GM21529 (cell line): ENCODE measurements around the gene HIVEP2.

Experiments used
- ATAC-seq: cut with Tn5 transposase; IDR thresholded peaks from one replicate; pipeline ENCODE4 v1.9.1; 2021; ENCODE audit not compliant: unreplicated experiment

Gene HIVEP2

GRCh38 chr6:142823256-142823902, 121.6 kb downstream of the HIVEP2 start:
- no peak for ATAC-seq

- no peak for ATAC-seq
Measured at GRCh38 chr6:142822842-142823241, 122.1 kb downstream of the HIVEP2 start.

- peak; percentile 64 for ATAC-seq
Measured at GRCh38 chr6:142822383-142822782, 122.6 kb downstream of the HIVEP2 start.

- no peak for ATAC-seq
Measured at GRCh38 chr6:142821860-142822259, 123.1 kb downstream of the HIVEP2 start.

GRCh38 chr6:142821164-142821716, 123.7 kb downstream of the HIVEP2 start:
- ATAC-seq: no peak

GRCh38 chr6:142820338-142821051, 124.5 kb downstream of the HIVEP2 start:
- ATAC-seq: no peak

- ATAC-seq: peak; percentile 73
Measured at GRCh38 chr6:142819603-142820337, 125.2 kb downstream of the HIVEP2 start.

GRCh38 chr6:142816486-142816885, 128.5 kb downstream of the HIVEP2 start:
- no peak for ATAC-seq

- ATAC-seq: no peak
Measured at GRCh38 chr6:142816031-142816430, 128.9 kb downstream of the HIVEP2 start.

GRCh38 chr6:142811923-142812322, 133.1 kb downstream of the HIVEP2 start:
- no peak for ATAC-seq

- peak; percentile 58 for ATAC-seq
Measured at GRCh38 chr6:142810952-142811514, 133.9 kb downstream of the HIVEP2 start.

- ATAC-seq: no peak
Measured at GRCh38 chr6:142809947-142810346, 135.0 kb downstream of the HIVEP2 start.

- no peak for ATAC-seq
Measured at GRCh38 chr6:142808405-142809061, 136.4 kb downstream of the HIVEP2 start.

GRCh38 chr6:142805042-142805441, 139.9 kb downstream of the HIVEP2 start:
- ATAC-seq: no peak

- ATAC-seq: no peak
Measured at GRCh38 chr6:142804490-142804889, 140.5 kb downstream of the HIVEP2 start.

GRCh38 chr6:142803495-142804058, 141.4 kb downstream of the HIVEP2 start:
- ATAC-seq: no peak

GRCh38 chr6:142803032-142803431, 141.9 kb downstream of the HIVEP2 start:
- no peak for ATAC-seq

GRCh38 chr6:142802124-142802523, 142.9 kb downstream of the HIVEP2 start:
- peak; percentile 54 for ATAC-seq

GRCh38 chr6:142800240-142800639, 144.7 kb downstream of the HIVEP2 start:
- ATAC-seq: no peak

GRCh38 chr6:142799639-142800038, 145.3 kb downstream of the HIVEP2 start:
- ATAC-seq: no peak
